Neural progenitor cell (in vitro differentiated cells): ENCODE measurements around the gene MRPL2.

Source experiments
- EZH2phosphoT487 ChIP-seq: fragments of 200-600 bp; sonication (generic); IDR thresholded peaks from 2 replicates; pipeline ENCODE4 v1.6.1; 2017; ENCODE audit warnings: antibody characterized with exemption
- TF ChIP-seq, protein P1 (sequence below): fragments of 200-600 bp; sonication (generic); IDR thresholded peaks from 2 replicates; pipeline ENCODE4 v1.5.1; 2017; ENCODE audit warnings: antibody characterized with exemption, mild to moderate bottlenecking

DNA sequence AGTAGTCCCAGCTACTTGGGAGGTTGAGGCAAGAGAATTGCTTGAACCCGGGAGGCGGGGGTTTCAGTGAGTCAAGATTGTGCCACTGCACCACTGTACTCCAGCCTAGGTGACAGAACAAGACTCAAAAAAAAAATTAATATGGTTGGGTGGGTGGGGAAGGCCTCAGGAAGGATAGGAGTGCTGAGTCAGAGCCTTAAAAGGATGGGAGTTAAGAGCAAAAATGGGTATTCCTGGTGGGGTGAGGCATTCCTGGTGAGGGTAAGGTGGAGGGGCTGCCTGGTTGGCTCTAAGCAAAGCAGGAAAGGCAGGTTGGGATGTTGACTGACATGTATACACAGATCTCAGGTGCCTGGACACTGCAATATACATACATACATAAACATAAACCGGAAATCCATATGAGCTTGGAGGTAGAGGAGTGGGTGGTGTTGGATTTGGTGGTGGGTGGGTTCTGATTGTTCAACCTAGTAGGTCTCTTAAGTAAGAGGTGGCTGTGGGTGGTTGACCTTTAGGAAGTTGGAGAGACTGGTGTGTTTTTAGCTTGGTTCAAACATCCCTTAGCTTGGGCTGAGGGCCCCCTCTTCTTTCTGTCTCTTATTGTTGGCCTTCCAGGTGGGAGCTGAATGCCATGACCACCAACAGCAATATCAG lies 39.1 kb downstream of the MRPL2 start:
- no peak for TF ChIP-seq EZH2phosphoT487
- TF ChIP-seq, protein P1, sequence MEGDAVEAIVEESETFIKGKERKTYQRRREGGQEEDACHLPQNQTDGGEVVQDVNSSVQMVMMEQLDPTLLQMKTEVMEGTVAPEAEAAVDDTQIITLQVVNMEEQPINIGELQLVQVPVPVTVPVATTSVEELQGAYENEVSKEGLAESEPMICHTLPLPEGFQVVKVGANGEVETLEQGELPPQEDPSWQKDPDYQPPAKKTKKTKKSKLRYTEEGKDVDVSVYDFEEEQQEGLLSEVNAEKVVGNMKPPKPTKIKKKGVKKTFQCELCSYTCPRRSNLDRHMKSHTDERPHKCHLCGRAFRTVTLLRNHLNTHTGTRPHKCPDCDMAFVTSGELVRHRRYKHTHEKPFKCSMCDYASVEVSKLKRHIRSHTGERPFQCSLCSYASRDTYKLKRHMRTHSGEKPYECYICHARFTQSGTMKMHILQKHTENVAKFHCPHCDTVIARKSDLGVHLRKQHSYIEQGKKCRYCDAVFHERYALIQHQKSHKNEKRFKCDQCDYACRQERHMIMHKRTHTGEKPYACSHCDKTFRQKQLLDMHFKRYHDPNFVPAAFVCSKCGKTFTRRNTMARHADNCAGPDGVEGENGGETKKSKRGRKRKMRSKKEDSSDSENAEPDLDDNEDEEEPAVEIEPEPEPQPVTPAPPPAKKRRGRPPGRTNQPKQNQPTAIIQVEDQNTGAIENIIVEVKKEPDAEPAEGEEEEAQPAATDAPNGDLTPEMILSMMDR: no peak
